Measurements from ENCODE around the gene MMP23B.
A peak's percentile ranks its signal among the peaks of the same experiment; 100 is the strongest.
"Not testable (repeated sequence)": the region's sequence is repeated elsewhere in the genome, so short reads cannot be mapped to it uniquely, and the experiment has no call there.

Gene MMP23B

GRCh38 chr1:1634613-1635012 is 2.6 kb downstream of the MMP23B start:
- not testable (repeated sequence) for DNase-seq

GRCh38 chr1:1636621-1637478 is 4.9 kb downstream of the MMP23B start:
- not testable (repeated sequence) for DNase-seq

GRCh38 chr1:1637479-1637875 is 5.5 kb downstream of the MMP23B start:
- not testable (repeated sequence) for DNase-seq

- not testable (repeated sequence) for DNase-seq
Measured at GRCh38 chr1:1638528-1638927, 6.6 kb downstream of the MMP23B start.

GRCh38 chr1:1639368-1639767 is 7.4 kb downstream of the MMP23B start:
- DNase-seq, result not testable (repeated sequence)

GRCh38 chr1:1640081-1640480 is 8.1 kb downstream of the MMP23B start:
- DNase-seq, result not testable (repeated sequence)

GRCh38 chr1:1640711-1641461 is 8.9 kb downstream of the MMP23B start:
- DNase-seq, result not testable (repeated sequence)

GRCh38 chr1:1646326-1646725 is 14.4 kb downstream of the MMP23B start:
- DNase-seq, result not testable (repeated sequence)

GRCh38 chr1:1647567-1648241 is 15.7 kb downstream of the MMP23B start:
- not testable (repeated sequence) for DNase-seq

GRCh38 chr1:1648265-1648664 is 16.3 kb downstream of the MMP23B start:
- not testable (repeated sequence) for DNase-seq

GRCh38 chr1:1658583-1659549 is 26.9 kb downstream of the MMP23B start, which contains the start of gene CDK11B:
Gene CDK11B (minus strand): TSS chr1:1659004. CDS start chr1:1657485, 1,519 bp downstream.
- peak; percentile 92 for DNase-seq

GRCh38 chr1:1662392-1662791 is 30.4 kb downstream of the MMP23B start:
- DNase-seq, result not testable (repeated sequence)

GRCh38 chr1:1662830-1663560 is 31.0 kb downstream of the MMP23B start:
- not testable (repeated sequence) for DNase-seq

GRCh38 chr1:1664318-1664717 is 32.3 kb downstream of the MMP23B start:
- not testable (repeated sequence) for DNase-seq

GRCh38 chr1:1664941-1665814 is 33.2 kb downstream of the MMP23B start:
- DNase-seq, result no peak

- DNase-seq, result no peak
Measured at GRCh38 chr1:1665815-1666251, 33.9 kb downstream of the MMP23B start.

GRCh38 chr1:1666526-1666925 is 34.6 kb downstream of the MMP23B start:
- DNase-seq, result no peak

- DNase-seq, result no peak
Measured at GRCh38 chr1:1669468-1670440, 37.8 kb downstream of the MMP23B start.

GRCh38 chr1:1670866-1671265 is 38.9 kb downstream of the MMP23B start:
- DNase-seq, result no peak

Data from T1000 (cell line).